Ovary (tissue), 9 donors: ENCODE data around the gene PRRT2. TPM values are rescaled to one million over a fixed set of nuclear protein-coding genes. Genes with fewer than 3 reads are reported as not detected.

Source experiments
- DNase-seq, 5 donors: peaks; one replicate each; pipeline ENCODE4 v3.0.0-alpha.2; 2019 to 2020
- H3K27ac ChIP-seq, 2 donors: fragments of 200-600 bp; one replicate each; pipeline versions ENCODE4 v1.5.1 to v1.8.0; 2019 to 2022
- H3K27me3 ChIP-seq: fragments of 200-600 bp; one replicate; pipeline ENCODE4 v1.8.0; 2022
- H3K36me3 ChIP-seq: fragments of 200-600 bp; sonication (generic); one replicate; pipeline ENCODE4 v1.5.1; 2019
- H3K4me1 ChIP-seq: one replicate; pipeline ENCODE4 v1.8.1; 2013; ENCODE audit warnings: mild to moderate bottlenecking, moderate library complexity; ENCODE audit not compliant: insufficient read depth
- H3K4me3 ChIP-seq: fragments of 200-600 bp; sonication (generic); one replicate; pipeline ENCODE4 v1.5.1; 2017
- H3K9me3 ChIP-seq, 2 donors: fragments of 200-600 bp in 1 of 2; sonication (generic) in 1 of 2; one replicate each; pipeline versions ENCODE4 v1.5.1 to v1.8.1; 2013 to 2019; ENCODE audit warnings: mild to moderate bottlenecking in 1 of 2, moderate library complexity in 1 of 2
- EP300 ChIP-seq: sonication (generic); formaldehyde crosslinking; IDR thresholded peaks from one replicate; pipeline ENCODE4 v1.6.1; 2017; ENCODE audit warnings: antibody characterized with exemption
- POLR2A ChIP-seq: fragments of 450-650 bp; IDR thresholded peaks from one replicate; pipeline ENCODE4 v1.6.1; 2017; ENCODE audit warnings: antibody characterized with exemption, mild to moderate bottlenecking, moderate library complexity
- WGBS, 3 donors: extraction: QIAGEN DNeasy Blood & Tissue Kit in 1 of 3; methylation state at CpG; one replicate each; pipeline versions ENCODE4 v1.1.5 to v1.1.7; 2013 to 2017; 5-methylcytosine and 5-hydroxymethylcytosine counted together
- intact Hi-C, 4 donors: fragments of 100-400 bp; cut with DNase I; formaldehyde crosslinking; loops; one replicate each; pipeline versions ENCODE4 v1.11.0 to v1.15.1; 2022 to 2023
- polyA plus RNA-seq, 2 donors: library from polyadenylated mRNA; stranded (reverse); fragments of 200-250 nt in 1 of 2; fragments of 350-450 nt in 1 of 2; fragmentation: Illumina TruSeq in 1 of 2; extraction: RNeasy Lipid Tissue Mini Kit (QIAGEN cat#74804) in 1 of 2; gene quantifications; one replicate each; pipeline ENCODE4 v1.2.3, GENCODE V29; 2013 to 2014
- total RNA-seq, 7 donors: library from RNA; depleted of rRNA in 2 of 7; stranded (reverse); fragments of >200 nt in 2 of 7; fragmentation: NEBNext Ultra II Directional in 3 of 7; extraction: Animal tissue kit (Norgen Biotek cat#: 25700) in 3 of 7; gene quantifications; one replicate each; pipeline versions ENCODE4 v1.1.0 to v1.2.4, GENCODE V29; 2016 to 2023
- TF ChIP-seq, protein P1 (sequence below), 3 donors: fragments of 450-650 bp in 2 of 3; fragments of 200-600 bp in 1 of 3; IDR thresholded peaks; one replicate each; pipeline versions ENCODE4 v1.5.1 to v1.8.0; 2016 to 2022; ENCODE audit warnings: antibody characterized with exemption in 3 of 3, mild to moderate bottlenecking in 1 of 3
- donor health status: DM: no; HTN: no; CAD: no; lungs with moderate emphysema.
- donor health status: DM: no; HTN: no; CAD: no.
- donor health status: Bipolar disorder and iron deficiency.
- donor health status: DM: yes; HTN: yes; CAD: no.
- donor health status: DM: no; HTN: no; CAD: no.
- donor health status: DM: yes; HTN: yes; CAD: no.

PRRT2 gene
- total and polyA plus RNA-seq, 9 donors = 6.3 to 64.5 (median 33.4) TPM

DNA sequence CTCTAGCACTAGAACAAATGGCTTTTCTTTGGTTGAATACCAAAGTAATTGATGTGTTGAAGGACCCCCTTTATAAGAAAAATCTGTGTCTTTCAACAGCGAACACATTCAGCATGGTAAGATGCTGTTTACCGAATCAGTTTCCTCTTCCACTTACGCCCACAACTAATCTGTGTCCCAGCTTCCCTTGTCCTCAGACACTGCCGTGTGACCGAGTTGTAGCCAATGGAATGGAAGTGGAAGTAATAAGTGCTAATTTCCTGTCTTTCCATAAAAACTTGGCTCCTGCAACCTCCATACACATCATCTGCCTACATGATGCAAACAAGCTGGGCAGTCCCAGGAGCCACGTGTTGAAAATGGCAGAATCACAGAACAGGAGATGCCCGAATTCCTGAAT, 40.7 kb downstream of the PRRT2 start:
- 17 to 31% (median 27%) methylated on average over 7 of the region's 7 CpGs for WGBS, 3 donors
- Histone ChIP-seq H3K4me1 (peaks cover 5% of the 10 kb centered on the region), H3K27ac (peak overlapping the region in 1 of 2 donors; percentile 37), H3K36me3 (no peaks in the 10 kb centered on the region), H3K4me3 (no peak overlapping the region), H3K9me3 (no peaks in the 10 kb centered on the region), H3K27me3 (no peaks in the 10 kb centered on the region)
- TF ChIP-seq, protein P1, sequence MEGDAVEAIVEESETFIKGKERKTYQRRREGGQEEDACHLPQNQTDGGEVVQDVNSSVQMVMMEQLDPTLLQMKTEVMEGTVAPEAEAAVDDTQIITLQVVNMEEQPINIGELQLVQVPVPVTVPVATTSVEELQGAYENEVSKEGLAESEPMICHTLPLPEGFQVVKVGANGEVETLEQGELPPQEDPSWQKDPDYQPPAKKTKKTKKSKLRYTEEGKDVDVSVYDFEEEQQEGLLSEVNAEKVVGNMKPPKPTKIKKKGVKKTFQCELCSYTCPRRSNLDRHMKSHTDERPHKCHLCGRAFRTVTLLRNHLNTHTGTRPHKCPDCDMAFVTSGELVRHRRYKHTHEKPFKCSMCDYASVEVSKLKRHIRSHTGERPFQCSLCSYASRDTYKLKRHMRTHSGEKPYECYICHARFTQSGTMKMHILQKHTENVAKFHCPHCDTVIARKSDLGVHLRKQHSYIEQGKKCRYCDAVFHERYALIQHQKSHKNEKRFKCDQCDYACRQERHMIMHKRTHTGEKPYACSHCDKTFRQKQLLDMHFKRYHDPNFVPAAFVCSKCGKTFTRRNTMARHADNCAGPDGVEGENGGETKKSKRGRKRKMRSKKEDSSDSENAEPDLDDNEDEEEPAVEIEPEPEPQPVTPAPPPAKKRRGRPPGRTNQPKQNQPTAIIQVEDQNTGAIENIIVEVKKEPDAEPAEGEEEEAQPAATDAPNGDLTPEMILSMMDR (IDR thresholded peaks at IDR 0.05) = no peak
- intact Hi-C loops = loop anchor here in 1 of 4 donors (5.0 kb wide), 1 partner anchor 40 kb away; the partner anchor contains the start of gene PRRT2
- no peak for DNase-seq

DNA sequence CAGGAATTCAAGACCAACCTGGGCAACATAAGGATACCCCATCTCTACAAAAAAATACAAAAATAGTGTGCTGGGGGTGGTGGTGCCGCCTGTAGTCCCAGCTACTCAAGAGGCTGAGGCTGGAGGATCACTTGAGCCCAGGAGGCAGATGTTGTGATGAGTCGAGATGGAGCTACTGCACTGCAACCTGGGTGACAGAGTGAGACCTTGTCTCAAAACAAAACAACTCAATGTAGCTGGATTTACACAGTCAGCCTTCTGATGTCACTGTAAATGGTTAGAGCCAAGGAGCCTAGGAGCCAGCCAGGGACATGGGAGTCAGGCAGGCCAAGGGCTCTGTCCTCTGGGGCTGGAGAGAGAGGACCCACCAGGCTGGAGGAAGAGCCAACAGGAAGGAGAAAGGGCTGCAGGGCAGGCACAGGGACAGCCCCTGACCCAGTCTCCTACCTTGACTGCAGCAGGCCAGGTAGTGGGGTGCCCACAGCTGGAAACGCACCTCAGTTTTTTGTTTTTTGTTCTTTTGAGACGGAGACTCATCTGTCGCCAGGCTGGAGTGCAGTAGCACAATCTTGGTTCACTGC, 42.6 kb downstream of the PRRT2 start:
- 83 to 88% (median 85%) methylated on average over 5 of the region's 5 CpGs for WGBS, 3 donors
- H3K9me3 ChIP-seq = no peaks in the 10 kb centered on the region
- TF ChIP-seq EP300 = no peak
- TF ChIP-seq, protein P1 (IDR thresholded peaks at IDR 0.05) = no peak
- no peak for TF ChIP-seq POLR2A
- no peaks in the 10 kb centered on the region for H3K27me3 ChIP-seq
- H3K4me3 ChIP-seq = no peak overlapping the region
- H3K4me1 ChIP-seq = peaks cover 2% of the 10 kb centered on the region
- no peaks in the 10 kb centered on the region for H3K36me3 ChIP-seq
- DNase-seq = no peak
- H3K27ac ChIP-seq = no peak overlapping the region
- intact Hi-C loops = loop anchor here in 1 of 4 donors (5.0 kb wide), 1 partner anchor 42 kb away; the partner anchor contains the start of gene PRRT2

DNA sequence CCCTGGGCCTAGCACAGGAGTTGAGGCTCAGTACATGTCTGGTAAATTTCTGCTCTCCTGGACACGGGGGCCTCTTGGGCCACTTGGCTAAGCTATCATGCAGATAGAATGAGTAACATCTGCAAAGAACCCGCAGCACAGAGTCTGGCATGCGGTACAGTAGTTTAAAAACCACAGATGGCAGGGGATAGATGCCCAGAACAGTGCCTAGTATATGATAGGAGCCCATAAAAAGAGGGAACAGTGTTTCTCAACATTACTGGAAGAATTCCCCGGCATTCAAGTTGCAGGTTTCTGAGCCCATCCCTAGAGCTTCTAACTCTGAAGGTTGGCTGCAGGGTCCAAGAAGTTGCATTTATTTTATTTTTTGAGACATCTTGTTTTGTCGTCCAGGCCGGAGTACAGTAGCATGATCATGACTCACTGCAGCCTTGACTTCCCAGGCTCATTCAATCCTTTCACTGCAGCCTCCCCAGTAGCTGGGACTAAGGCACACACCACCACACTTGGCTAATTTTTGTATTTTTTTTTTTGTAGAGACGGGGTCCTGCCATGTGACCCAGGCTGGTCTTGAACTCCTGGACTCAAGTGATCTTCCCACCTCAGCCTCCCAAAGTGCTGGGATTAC, 45.3 kb downstream of the PRRT2 start:
- TF ChIP-seq EP300 (no peak), POLR2A (no peak)
- TF ChIP-seq, protein P1 (IDR thresholded peaks at IDR 0.05) = no peak
- Histone ChIP-seq H3K27ac (no peak overlapping the region), H3K9me3 (no peaks in the 10 kb centered on the region), H3K36me3 (no peaks in the 10 kb centered on the region), H3K4me1 (peaks cover 4% of the 10 kb centered on the region), H3K4me3 (no peak overlapping the region), H3K27me3 (no peaks in the 10 kb centered on the region)
- no peak for DNase-seq
- intact Hi-C loops = no loop called here
- 23 to 30% (median 23%) methylated on average over 7 of the region's 7 CpGs for WGBS, 3 donors

DNA sequence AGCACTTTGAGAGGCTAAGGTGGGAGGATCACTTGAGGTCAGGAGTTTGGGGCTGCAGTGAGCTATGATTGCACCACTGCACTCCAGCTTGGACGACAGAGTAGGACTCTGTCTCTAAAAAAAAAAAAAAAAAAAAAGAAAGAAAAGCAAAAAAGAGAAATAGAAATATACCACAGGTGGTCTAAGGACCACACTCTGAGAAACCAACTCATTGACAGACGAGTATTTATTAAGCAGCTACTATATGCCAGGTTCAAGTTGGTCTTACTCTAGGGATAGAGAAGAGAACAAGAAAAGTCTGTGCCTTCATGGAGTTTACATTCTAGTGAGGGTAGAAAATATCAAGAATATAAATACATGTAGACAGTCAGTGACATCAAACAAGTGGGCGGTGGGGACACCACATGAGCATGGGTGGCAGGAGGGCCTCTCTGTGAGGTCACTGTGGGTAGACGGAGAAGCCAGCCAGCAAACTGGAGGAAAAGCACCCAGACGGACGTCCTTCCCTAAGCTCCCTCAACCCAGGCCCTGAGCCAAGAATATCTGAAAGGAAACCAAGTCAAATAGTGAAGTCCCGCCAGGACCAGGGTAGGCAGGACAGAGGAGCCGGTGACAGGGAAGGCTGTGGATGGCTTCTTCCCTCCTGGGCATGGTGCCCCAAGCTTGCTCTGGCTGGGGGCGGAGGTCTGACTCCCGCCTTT, 46.3 kb downstream of the PRRT2 start:
- intact Hi-C loops = no loop called here
- H3K27ac ChIP-seq = no peak overlapping the region
- H3K36me3 ChIP-seq = no peaks in the 10 kb centered on the region
- H3K4me1 ChIP-seq = peaks cover 4% of the 10 kb centered on the region
- WGBS, 3 donors = 65 to 74% (median 73%) methylated on average over 10 of the region's 10 CpGs
- H3K9me3 ChIP-seq = no peaks in the 10 kb centered on the region
- DNase-seq = no peak
- no peak overlapping the region for H3K4me3 ChIP-seq
- TF ChIP-seq, protein P1 (IDR thresholded peaks at IDR 0.05) = no peak
- TF ChIP-seq POLR2A = no peak
- H3K27me3 ChIP-seq = no peaks in the 10 kb centered on the region
